Ascending aorta (tissue), 2 donors: ENCODE data around the gene RGMA. TPM values are rescaled to one million over a fixed set of nuclear protein-coding genes. Genes with fewer than 3 reads are reported as not detected.

Experiments
- DNase-seq, 2 donors: peaks; one replicate each; pipeline ENCODE4 v3.0.0-alpha.2; 2019; ENCODE audit warnings: low spot score in 2 of 2
- H3K27ac ChIP-seq, 2 donors: fragments of 200-600 bp; sonication (generic); one replicate each; pipeline ENCODE4 v1.5.1; 2016 to 2017; ENCODE audit warnings: mild to moderate bottlenecking in 1 of 2
- H3K27me3 ChIP-seq: fragments of 200-600 bp; sonication (generic); one replicate; pipeline ENCODE4 v1.5.1; 2017
- H3K36me3 ChIP-seq, 2 donors: fragments of 200-600 bp; sonication (generic); one replicate each; pipeline ENCODE4 v1.5.1; 2016
- H3K4me1 ChIP-seq, 2 donors: fragments of 200-600 bp; sonication (generic); one replicate each; pipeline ENCODE4 v1.5.1; 2016 to 2017; ENCODE audit warnings: mild to moderate bottlenecking in 1 of 2
- H3K4me3 ChIP-seq, 2 donors: fragments of 200-600 bp; sonication (generic); one replicate each; pipeline ENCODE4 v1.5.1; 2016 to 2017; ENCODE audit warnings: mild to moderate bottlenecking in 1 of 2
- H3K9me3 ChIP-seq, 2 donors: fragments of 200-600 bp; sonication (generic); one replicate each; pipeline ENCODE4 v1.5.1; 2016
- intact Hi-C: fragments of 100-400 bp; cut with DNase I; formaldehyde crosslinking; loops from one replicate; pipeline ENCODE4 v1.15.1; 2023
- total RNA-seq: library from RNA; depleted of rRNA; stranded (reverse); fragments of >200 nt; gene quantifications from one replicate; pipeline ENCODE4 v1.1.0, GENCODE V29; 2016
- TF ChIP-seq, protein P1 (sequence below), 3 experiments: fragments of 200-600 bp in 2 of 3; fragments of 450-650 bp in 1 of 3; sonication (generic) in 2 of 3; IDR thresholded peaks; one replicate each; pipeline ENCODE4 v1.5.1; 2016 to 2019; ENCODE audit warnings: antibody characterized with exemption in 3 of 3, mild to moderate bottlenecking in 1 of 3, moderate library complexity in 1 of 3

Gene RGMA
- total RNA-seq, 1 donor from 2014 or later: 76.7 TPM

DNA sequence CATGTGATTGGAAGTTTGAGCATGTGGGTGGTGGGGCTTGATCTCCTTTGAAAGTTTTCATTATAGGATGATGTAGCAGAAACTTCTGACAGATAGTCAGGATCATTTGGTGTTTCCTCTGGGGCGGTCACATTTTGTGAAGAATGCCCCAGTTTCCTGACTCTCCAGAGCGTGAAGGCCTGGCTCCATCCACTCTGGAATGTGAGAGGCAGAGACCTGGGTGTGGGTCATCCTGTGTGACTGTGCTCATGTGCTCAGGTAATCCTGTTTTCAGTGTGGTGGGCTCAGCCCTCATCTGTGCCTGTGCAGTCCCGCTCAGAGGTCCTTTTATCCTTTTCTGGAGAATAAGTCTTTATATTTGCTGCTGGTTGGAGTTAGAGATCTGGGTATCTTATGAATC, 81.0 kb downstream of the RGMA start:
- no peaks in the 10 kb centered on the region for H3K9me3 ChIP-seq
- H3K36me3 ChIP-seq: peaks cover 73 to 86% of the 10 kb centered on the region in 2 donors
- H3K27me3 ChIP-seq: no peaks in the 10 kb centered on the region
- no peak overlapping the region for H3K4me3 ChIP-seq
- H3K4me1 ChIP-seq: no peaks in the 10 kb centered on the region
- no peak overlapping the region for H3K27ac ChIP-seq
- TF ChIP-seq, protein P1, sequence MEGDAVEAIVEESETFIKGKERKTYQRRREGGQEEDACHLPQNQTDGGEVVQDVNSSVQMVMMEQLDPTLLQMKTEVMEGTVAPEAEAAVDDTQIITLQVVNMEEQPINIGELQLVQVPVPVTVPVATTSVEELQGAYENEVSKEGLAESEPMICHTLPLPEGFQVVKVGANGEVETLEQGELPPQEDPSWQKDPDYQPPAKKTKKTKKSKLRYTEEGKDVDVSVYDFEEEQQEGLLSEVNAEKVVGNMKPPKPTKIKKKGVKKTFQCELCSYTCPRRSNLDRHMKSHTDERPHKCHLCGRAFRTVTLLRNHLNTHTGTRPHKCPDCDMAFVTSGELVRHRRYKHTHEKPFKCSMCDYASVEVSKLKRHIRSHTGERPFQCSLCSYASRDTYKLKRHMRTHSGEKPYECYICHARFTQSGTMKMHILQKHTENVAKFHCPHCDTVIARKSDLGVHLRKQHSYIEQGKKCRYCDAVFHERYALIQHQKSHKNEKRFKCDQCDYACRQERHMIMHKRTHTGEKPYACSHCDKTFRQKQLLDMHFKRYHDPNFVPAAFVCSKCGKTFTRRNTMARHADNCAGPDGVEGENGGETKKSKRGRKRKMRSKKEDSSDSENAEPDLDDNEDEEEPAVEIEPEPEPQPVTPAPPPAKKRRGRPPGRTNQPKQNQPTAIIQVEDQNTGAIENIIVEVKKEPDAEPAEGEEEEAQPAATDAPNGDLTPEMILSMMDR (IDR thresholded peaks at IDR 0.05): no peak
- DNase-seq: no peak
- intact Hi-C loops: loop anchor here (5.0 kb wide), 1 partner anchor 66 kb away; no protein-coding TSS in a partner anchor

DNA sequence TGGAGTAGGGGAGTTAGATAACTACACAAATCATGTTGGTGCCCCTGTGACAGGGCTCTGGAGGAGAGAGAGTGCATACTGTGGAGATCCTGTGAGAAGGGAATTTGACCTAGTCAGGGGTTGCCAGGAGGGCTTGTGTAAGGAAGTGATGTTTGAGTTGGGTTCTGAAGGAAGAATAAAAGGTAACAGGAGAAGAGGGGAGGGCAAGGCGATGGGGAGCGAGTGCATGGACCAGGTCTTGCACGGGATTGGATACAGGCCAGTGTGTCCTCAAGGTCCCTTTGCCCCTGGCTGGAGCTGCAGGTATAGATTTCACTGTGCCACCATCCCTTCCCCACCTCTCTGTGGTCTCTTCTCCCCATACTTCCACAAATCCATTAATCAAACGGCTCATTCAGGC, 83.9 kb downstream of the RGMA start:
- H3K36me3 ChIP-seq: peaks cover 74 to 86% of the 10 kb centered on the region in 2 donors

DNA sequence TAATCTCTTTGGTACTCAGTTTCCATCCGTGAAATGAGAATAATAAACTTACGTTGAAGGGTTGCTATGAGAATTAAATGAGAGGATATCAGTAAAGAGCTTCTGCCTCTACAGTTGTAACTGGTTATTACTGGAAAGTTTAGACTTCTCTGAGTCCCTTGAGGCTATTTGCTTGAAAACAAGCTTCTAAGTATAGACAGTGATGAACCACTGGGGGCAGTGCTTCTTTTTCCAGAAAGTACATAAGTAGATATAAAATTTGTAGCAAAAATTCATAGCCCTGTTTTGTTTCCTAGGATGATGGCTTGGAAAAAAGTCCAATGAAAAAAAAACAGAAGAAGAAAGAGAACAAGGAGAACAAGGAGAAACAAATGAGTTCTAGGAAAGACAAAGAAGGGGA, 87.1 kb downstream of the RGMA start:
- Histone ChIP-seq H3K36me3 (peaks cover 82 to 86% of the 10 kb centered on the region in 2 donors), H3K27ac (no peak overlapping the region), H3K4me1 (no peaks in the 10 kb centered on the region), H3K27me3 (no peaks in the 10 kb centered on the region), H3K9me3 (no peaks in the 10 kb centered on the region), H3K4me3 (no peak overlapping the region)
- DNase-seq: no peak
- TF ChIP-seq, protein P1 (IDR thresholded peaks at IDR 0.05): no peak
- intact Hi-C loops: no loop called here

More for the DNA sequence above, 83.9 kb downstream of the RGMA start:
- no peaks in the 10 kb centered on the region for H3K4me1 ChIP-seq
- H3K9me3 ChIP-seq: no peaks in the 10 kb centered on the region
- no peaks in the 10 kb centered on the region for H3K27me3 ChIP-seq
- no peak for DNase-seq
- H3K27ac ChIP-seq: peak overlapping the region in 1 of 2 donors; percentile 2
- intact Hi-C loops: loop anchor here (5.0 kb wide), 1 partner anchor 63 kb away; no protein-coding TSS in a partner anchor
- no peak overlapping the region for H3K4me3 ChIP-seq
- TF ChIP-seq, protein P1 (IDR thresholded peaks at IDR 0.05): no peak

DNA sequence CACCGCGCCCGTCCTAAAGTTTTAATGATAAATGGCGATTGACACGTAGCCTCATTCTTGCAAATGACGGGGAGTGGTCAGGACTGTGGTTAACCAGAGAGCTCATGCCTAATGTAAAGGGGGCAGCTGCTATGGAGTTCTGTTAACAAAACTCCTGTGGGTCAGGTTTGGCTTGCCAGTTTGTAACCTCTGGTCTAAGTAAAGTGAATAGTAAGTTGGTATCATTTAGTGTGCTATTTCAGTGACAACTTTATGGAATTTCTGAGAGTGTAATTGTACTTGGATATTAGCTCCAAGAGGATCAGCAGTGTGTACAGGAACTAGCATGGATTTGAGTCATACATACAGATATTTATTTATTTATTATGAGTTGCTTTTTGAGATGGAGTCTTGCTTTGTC, 87.9 kb downstream of the RGMA start:
- Histone ChIP-seq H3K4me3 (no peak overlapping the region), H3K27ac (no peak overlapping the region), H3K36me3 (peaks cover 87 to 89% of the 10 kb centered on the region in 2 donors), H3K9me3 (no peaks in the 10 kb centered on the region), H3K27me3 (no peaks in the 10 kb centered on the region), H3K4me1 (no peaks in the 10 kb centered on the region)
- no peak for DNase-seq
- TF ChIP-seq, protein P1 (IDR thresholded peaks at IDR 0.05): no peak
- intact Hi-C loops: no loop called here

DNA sequence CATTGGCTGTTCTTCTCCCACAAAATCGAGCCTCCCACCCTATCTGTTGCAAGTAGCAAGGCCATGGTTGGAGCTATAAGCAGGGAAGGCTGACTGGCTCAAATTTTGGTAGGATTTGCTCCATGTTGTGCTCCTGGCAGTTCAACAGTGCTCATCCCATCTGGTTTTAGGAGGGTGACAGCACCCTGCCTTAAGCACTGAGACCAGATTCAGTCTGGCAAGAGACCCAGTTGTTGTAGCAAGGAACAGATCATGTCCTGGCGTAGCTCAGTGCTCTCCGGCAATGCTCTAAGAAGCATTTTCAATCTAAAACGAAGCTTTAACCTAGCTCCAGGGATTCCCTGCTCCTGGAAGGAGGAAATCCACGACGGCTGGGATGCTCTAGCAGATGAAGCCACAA, 91.2 kb downstream of the RGMA start:
- Histone ChIP-seq H3K4me1 (no peaks in the 10 kb centered on the region), H3K36me3 (peaks cover 73 to 92% of the 10 kb centered on the region in 2 donors), H3K27me3 (no peaks in the 10 kb centered on the region), H3K27ac (no peak overlapping the region), H3K9me3 (no peaks in the 10 kb centered on the region), H3K4me3 (no peak overlapping the region)
- TF ChIP-seq, protein P1 (IDR thresholded peaks at IDR 0.05): no peak
- no peak for DNase-seq
- intact Hi-C loops: no loop called here

DNA sequence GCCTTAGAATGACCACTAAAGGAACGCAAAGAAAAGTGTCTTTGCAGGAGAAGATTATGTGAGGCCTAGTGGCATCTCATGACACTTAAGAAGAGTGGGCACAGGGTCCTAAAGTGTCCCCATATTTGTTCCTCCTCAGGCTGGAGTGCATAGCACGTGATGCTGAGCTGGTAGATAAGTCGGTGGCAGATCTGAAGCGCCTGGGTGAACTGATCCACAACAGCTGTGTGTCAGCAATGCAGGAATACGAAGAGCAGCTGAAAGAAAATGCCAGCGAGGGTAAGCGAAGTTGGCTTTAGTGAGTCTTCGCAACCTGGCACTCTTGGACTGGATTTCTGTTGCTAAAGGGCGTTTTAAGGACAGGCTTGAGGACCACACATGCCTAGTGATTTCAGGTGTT, 96.3 kb downstream of the RGMA start:
- no peak overlapping the region for H3K27ac ChIP-seq
- H3K4me1 ChIP-seq: no peaks in the 10 kb centered on the region
- intact Hi-C loops: no loop called here
- no peak overlapping the region for H3K4me3 ChIP-seq
- no peak for DNase-seq
- no peaks in the 10 kb centered on the region for H3K27me3 ChIP-seq
- peaks cover 61 to 75% of the 10 kb centered on the region in 2 donors for H3K36me3 ChIP-seq
- TF ChIP-seq, protein P1 (IDR thresholded peaks at IDR 0.05): no peak
- H3K9me3 ChIP-seq: no peaks in the 10 kb centered on the region
